Neural progenitor cell (in vitro differentiated cells): ENCODE measurements around the gene SH3BGRL.

Experiments used
- CTCF ChIP-seq: fragments of 200-600 bp; sonication (generic); IDR thresholded peaks from 2 replicates; pipeline ENCODE4 v1.5.1; 2017; ENCODE audit warnings: antibody characterized with exemption, mild to moderate bottlenecking
- EZH2phosphoT487 ChIP-seq: fragments of 200-600 bp; sonication (generic); IDR thresholded peaks from 2 replicates; pipeline ENCODE4 v1.6.1; 2017; ENCODE audit warnings: antibody characterized with exemption

GRCh38 chrX:81305240-81305639 is 103.3 kb downstream of the SH3BGRL start:
- TF ChIP-seq EZH2phosphoT487 (no peak), CTCF (no peak)
